ENCODE data around the gene STX7.

The STX7 gene

GRCh38 chr6:132400883-132401617 is 111.9 kb downstream of the STX7 start, which contains the start of gene MOXD1:
Gene MOXD1, minus strand, starts transcription at chr6:132401475. Its CDS starts 49 bp downstream, at chr6:132401426.
- no peak for DNase-seq (ENCODE audit: low read depth)
- peak within 1 kb of the TSS; percentile 39 for H3K4me3 ChIP-seq (ENCODE audit: low read depth, low read length)
- no peak for TF ChIP-seq CTCF (IDR thresholded peaks at IDR 0.05; ENCODE audit: control insufficient read depth, extremely low read depth, insufficient read depth)

GRCh38 chr6:132400555-132400882 is 112.4 kb downstream of the STX7 start:
- no peak for DNase-seq (ENCODE audit: low read depth)
- no peak overlapping the region for H3K4me3 ChIP-seq (ENCODE audit: low read depth, low read length)
- no peak for TF ChIP-seq CTCF (IDR thresholded peaks at IDR 0.05; ENCODE audit: control insufficient read depth, extremely low read depth, insufficient read depth)

GRCh38 chr6:132399376-132400074 is 113.4 kb downstream of the STX7 start:
- TF ChIP-seq CTCF (IDR thresholded peaks at IDR 0.05; ENCODE audit: control insufficient read depth, extremely low read depth, insufficient read depth) = no peak
- DNase-seq (ENCODE audit: low read depth) = no peak
- no peak overlapping the region for H3K4me3 ChIP-seq (ENCODE audit: low read depth, low read length)
